GM13977 (cell line): Measurements from ENCODE around the gene MED15.

Source experiments
- DNase-seq: peaks from one replicate; pipeline ENCODE4 v3.0.0; 2012; ENCODE audit warnings: low spot score
- in situ Hi-C: fragments of 300-500 bp; cut with MboI; formaldehyde crosslinking; loops from one replicate; pipeline ENCODE4 v1.12.0; 2022; ENCODE audit warnings: low sequenced_read_pairs, low pct_unique_long_range_greater_than_20kb, mixed read lengths, inconsistent platforms; ENCODE audit not compliant: unreplicated experiment
- TF ChIP-seq, protein P1 (sequence below): IDR thresholded peaks from 2 replicates; pipeline ENCODE4 v1.5.1; 2012; ENCODE audit warnings: mild to moderate bottlenecking, control low read depth; ENCODE audit not compliant: insufficient read depth; ENCODE audit errors: extremely low read depth, missing control alignments

MED15 gene

DNA sequence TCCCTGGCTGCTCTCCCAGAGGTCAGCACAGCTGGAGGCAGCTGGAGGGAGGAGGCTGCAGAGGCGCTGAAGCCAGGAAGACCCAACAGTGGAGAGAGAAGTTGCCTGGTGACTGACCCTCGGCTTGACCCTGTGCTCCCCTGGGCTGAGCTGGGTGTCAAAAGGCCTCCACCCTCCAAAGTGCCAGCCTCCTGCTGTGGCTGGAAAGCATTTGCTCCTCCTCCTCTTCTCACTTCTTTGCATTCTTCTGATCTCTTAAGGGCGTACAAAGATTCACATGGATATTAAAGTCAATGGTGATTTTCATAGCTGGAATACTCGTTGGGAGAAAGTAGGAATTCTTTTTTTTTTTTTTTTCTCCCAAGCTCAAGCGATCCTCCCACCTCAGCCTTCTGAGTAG is 91.7 kb downstream of the MED15 start:
- DNase-seq, result no peak
- TF ChIP-seq, protein P1, sequence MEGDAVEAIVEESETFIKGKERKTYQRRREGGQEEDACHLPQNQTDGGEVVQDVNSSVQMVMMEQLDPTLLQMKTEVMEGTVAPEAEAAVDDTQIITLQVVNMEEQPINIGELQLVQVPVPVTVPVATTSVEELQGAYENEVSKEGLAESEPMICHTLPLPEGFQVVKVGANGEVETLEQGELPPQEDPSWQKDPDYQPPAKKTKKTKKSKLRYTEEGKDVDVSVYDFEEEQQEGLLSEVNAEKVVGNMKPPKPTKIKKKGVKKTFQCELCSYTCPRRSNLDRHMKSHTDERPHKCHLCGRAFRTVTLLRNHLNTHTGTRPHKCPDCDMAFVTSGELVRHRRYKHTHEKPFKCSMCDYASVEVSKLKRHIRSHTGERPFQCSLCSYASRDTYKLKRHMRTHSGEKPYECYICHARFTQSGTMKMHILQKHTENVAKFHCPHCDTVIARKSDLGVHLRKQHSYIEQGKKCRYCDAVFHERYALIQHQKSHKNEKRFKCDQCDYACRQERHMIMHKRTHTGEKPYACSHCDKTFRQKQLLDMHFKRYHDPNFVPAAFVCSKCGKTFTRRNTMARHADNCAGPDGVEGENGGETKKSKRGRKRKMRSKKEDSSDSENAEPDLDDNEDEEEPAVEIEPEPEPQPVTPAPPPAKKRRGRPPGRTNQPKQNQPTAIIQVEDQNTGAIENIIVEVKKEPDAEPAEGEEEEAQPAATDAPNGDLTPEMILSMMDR, result no peak
- in situ Hi-C loops, result no loop called here

DNA sequence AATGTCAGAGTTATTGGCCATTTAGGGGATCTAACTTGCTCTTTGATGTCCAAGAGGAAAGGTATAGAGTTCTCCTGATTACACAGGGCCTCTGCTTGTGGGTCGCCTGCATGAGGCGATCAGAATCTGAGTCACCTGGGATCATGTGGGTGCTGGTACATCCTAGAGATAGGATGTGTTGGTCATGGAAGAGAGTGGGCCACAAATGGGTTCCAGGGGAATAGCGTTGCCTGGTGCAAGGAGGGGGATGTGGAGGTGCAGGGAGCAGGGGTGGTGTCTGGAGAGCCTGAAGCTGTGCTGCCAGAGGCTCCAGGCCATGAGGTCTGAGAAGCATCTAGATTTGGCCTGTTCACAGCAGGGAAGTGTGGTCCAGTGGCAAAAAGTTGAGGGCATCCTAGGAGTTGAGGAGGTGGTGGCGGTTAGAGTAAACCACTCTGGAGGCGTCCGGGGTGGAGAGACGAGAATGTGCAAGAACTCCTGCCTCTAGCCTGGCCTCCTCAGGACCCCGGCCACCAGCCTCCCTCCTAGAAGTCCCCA is 92.8 kb downstream of the MED15 start:
- in situ Hi-C loops, result no loop called here
- TF ChIP-seq, protein P1, result no peak

DNA sequence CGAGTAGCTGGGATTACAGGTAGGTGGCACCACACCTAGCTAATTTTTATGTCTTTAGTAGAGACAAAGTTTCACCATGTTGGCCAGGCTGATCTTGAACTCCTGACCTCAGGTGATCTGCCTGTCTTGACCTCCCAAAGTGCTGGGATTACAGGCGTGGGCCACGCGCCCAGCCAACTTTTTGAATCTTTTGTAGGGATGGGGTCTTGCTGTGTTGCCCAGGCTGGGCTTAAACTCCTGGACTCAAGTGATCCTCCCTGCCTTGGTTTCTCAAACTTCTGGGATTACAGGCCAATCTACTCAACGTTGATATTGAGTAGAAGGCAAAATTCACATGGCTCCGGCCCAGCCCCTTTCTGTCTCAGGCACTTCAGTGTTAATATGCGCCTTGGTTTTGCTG is 93.9 kb downstream of the MED15 start:
- DNase-seq, result no peak
- TF ChIP-seq, protein P1, result no peak
- in situ Hi-C loops, result no loop called here

More for the DNA sequence above, 92.8 kb downstream of the MED15 start:
- DNase-seq, result no peak

DNA sequence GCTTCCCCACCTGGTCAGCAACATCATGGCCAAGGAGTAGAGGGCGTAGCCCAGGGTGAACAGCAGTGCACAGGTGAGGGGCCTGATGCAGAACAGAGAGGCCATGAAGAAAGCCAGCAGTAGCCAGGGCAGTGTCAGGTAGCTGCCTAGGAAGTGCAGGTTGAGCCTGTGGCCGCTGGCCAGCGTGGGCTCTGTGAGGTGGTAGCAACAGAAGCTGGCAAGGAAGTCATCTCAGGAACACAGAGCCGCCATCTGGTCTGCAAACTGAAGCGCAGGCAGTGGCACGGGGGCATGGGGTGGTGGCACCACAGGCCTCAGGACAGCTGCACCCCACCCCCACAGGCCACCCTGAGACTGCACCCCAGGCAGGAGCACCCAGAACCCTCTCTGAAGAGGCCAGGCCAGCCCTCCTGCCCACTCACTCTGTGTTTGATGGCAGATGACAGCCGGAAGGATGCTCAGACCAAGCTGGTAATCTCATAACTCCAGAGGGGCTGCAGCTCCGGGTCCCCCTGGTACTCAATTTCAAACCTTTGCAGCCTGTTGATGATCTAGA is 95.3 kb downstream of the MED15 start:
- no peak for DNase-seq
- TF ChIP-seq, protein P1, result no peak
- in situ Hi-C loops, result no loop called here

DNA sequence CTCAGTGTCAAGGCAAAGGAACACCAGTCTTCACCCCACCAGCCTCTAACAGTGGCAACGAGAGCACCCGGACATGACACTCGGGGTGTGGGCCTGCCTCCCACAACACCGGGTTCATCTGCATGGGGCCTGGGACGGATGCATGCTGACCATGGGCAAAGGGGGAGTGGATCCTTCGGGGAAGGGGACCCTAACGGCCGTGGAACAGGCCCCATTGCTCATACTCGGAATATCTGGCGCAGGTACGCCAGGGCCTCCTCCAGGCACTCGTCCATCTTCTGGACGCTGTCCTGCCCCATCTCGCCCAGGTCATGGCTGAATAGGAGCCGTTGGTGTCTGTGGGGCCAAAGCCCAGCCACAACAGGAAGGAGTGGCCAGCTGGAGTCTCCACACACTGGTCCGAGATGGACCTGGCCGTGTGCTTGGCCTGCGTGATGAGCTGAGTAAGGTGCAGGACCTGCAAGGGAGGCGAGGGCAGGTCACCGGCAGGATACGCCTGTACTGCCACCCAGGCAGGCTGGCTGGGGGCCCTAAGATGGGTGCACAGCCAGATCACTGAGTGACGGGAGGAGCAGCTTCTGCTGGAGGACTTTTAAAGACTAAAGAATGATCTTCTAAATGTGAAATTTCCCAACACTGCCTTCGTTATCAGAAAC is 96.8 kb downstream of the MED15 start:
- in situ Hi-C loops, result no loop called here
- DNase-seq, result no peak
- TF ChIP-seq, protein P1, result no peak

DNA sequence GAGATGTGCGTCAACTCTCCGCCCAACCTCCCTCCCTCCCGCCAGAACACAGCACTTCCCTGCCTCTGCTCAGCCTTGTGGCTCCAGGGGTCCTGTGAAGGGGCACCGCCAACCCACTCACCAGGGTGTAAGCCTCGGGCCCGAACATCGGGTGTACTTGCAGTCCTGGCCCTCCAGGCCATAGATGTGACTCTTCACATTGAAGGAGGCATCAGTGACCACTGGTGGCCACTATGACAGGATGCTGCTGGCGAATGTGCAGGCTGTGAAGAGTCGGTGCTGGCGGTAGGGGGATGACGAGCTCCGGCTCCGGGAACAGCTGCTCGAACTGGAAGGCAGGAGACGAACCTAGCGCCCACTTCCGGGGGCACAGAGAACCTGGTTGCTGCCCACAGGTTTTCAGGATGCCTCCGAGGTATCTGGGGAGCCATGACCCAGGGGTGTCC is 97.4 kb downstream of the MED15 start:
- in situ Hi-C loops, result no loop called here
- DNase-seq, result no peak
- TF ChIP-seq, protein P1, result no peak
